Measurements from ENCODE around the gene LPIN1. TPM values are rescaled to one million over a fixed set of nuclear protein-coding genes. Genes with fewer than 3 reads are reported as not detected.

Gene LPIN1
- total and polyA plus RNA-seq, 2 donors (not counting 1 experiment from before 2014, with no cell fraction given), result 36.3 to 99.1 TPM

DNA sequence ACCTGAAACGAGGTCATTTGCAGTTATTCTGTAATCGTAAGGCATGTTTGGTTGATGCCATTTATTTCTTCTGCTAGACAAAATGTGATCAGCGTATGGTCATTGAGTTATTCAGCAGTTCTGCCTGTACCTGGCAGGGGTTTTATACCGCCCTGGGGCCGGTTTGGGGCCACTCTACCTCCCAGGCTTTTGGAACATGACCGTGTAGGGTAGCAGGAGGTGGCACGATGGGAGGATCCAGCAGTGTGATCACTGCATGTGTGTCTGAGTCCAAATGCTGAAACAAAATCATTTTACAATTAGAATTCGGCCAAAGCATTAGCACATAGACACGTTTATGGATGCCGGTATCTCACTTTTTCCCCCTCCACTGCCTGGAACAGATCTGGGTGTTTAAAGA, 26.7 kb downstream of the LPIN1 start:
- H3K4me1 ChIP-seq (ENCODE audit: control insufficient read depth in 2 of 2, insufficient read depth in 2 of 2, low read length in 2 of 2), result peaks cover 7 to 14% of the 10 kb centered on the region in 2 donors
- H3K27ac ChIP-seq (ENCODE audit: low read length in 2 of 2), result no peak overlapping the region
- H3K4me3 ChIP-seq (ENCODE audit: control extremely low read depth in 1 of 5, extremely low read depth in 1 of 5, insufficient read depth in 1 of 5, low read depth in 2 of 5, low read length in 4 of 5), result no peak overlapping the region
- ATAC-seq (ENCODE audit: low read depth), result no peak
- Mint-ChIP-seq H3K27ac (no peak overlapping the region), H3K4me3 (no peak overlapping the region), H3K9me3 (ENCODE audit: insufficient read depth) (no peaks in the 10 kb centered on the region), H3K27me3 (no peaks in the 10 kb centered on the region), H3K4me1 (peaks cover 21% of the 10 kb centered on the region)
- no peaks in the 10 kb centered on the region for H3K79me2 ChIP-seq (ENCODE audit: control insufficient read depth, insufficient read depth, low read length)
- no peaks in the 10 kb centered on the region for H3K9me3 ChIP-seq (ENCODE audit: control extremely low read depth in 1 of 3, control insufficient read depth in 2 of 3, insufficient read depth in 1 of 3, low read length in 2 of 3)
- no peak overlapping the region for H2AFZ ChIP-seq (ENCODE audit: insufficient read depth, low read depth, low read length, poor library complexity, severe bottlenecking)
- H4K20me1 ChIP-seq (ENCODE audit: control insufficient read depth, insufficient read depth, low read length, poor library complexity, severe bottlenecking), result peaks cover 7% of the 10 kb centered on the region
- intact Hi-C loops (cut with micrococcal nuclease), result no loop called here
- ChIA-PET CTCF (interaction anchor here (0.8 to 3.0 kb wide), 4 partner anchors 11 to 80 kb away, joined by 5 to 20 read pairs (median 10); no protein-coding TSS in a partner anchor), POLR2A (no interaction called here)
- H3K4me2 ChIP-seq (replicated peaks; ENCODE audit: low read depth, low read length, poor library complexity, severe bottlenecking), result no peak overlapping the region
- peaks cover 2 to 52% of the 10 kb centered on the region in 2 experiments for H3K36me3 ChIP-seq (replicated peaks in 1 of 2; ENCODE audit: control extremely low read depth in 1 of 2, control insufficient read depth in 1 of 2, extremely low read depth in 1 of 2, insufficient read depth in 2 of 2, low read length in 1 of 2)
- no peaks in the 10 kb centered on the region for H3K27me3 ChIP-seq (replicated peaks in 1 of 4; ENCODE audit: control extremely low read depth in 1 of 4, control insufficient read depth in 3 of 4, insufficient read depth in 4 of 4, low read length in 3 of 4)
- WGBS (ENCODE audit: insufficient coverage), result 87% methylated on average over 6 of the region's 10 CpGs
- TF ChIP-seq, protein P1, sequence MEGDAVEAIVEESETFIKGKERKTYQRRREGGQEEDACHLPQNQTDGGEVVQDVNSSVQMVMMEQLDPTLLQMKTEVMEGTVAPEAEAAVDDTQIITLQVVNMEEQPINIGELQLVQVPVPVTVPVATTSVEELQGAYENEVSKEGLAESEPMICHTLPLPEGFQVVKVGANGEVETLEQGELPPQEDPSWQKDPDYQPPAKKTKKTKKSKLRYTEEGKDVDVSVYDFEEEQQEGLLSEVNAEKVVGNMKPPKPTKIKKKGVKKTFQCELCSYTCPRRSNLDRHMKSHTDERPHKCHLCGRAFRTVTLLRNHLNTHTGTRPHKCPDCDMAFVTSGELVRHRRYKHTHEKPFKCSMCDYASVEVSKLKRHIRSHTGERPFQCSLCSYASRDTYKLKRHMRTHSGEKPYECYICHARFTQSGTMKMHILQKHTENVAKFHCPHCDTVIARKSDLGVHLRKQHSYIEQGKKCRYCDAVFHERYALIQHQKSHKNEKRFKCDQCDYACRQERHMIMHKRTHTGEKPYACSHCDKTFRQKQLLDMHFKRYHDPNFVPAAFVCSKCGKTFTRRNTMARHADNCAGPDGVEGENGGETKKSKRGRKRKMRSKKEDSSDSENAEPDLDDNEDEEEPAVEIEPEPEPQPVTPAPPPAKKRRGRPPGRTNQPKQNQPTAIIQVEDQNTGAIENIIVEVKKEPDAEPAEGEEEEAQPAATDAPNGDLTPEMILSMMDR (IDR thresholded peaks at IDR 0.05), result no peak
- no peak for TF ChIP-seq EZH2 (IDR thresholded peaks at IDR 0.05; ENCODE audit: borderline replicate concordance, insufficient read depth, low read depth, low read length, poor library complexity, severe bottlenecking)
- H3K9ac ChIP-seq (ENCODE audit: low read length), result no peak overlapping the region
- no peak for DNase-seq

DNA sequence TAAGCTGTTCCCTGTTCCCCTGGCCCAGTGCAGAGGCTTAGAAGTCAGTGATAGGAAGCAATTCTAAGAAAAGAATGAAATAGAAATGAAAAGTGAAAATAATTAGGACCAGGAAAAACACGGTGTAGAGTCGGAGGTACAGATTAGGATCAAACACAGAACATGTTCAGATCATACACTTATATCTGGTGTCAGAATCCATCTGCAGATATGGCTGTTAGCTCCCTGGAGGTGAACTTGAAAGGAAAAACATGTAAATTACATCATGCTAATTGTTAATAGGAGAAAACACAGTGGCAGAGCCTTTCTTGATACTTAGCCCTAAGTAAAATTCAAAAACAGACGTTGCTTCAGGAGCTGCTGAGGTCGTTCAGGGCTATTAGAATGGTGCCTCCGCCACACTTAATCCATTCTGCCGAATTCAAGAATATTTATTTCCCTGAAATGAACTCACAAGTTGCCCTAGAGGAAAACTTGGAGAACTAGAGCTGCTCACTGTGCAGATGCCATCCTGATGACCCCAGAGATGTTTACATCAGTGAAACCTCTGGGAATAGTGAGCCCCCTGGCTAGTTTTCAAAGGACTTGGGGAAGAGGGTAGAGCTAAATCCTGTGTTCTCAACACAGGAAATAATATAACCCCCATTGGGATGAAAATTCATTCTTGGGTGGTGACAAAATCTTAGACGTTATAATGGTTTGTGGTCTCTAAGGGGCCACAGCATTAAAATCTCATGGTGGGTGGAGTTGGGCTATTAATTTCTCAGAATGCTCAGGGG, 27.5 kb downstream of the LPIN1 start:
- no peak overlapping the region for H3K9ac ChIP-seq (ENCODE audit: low read length)
- H3K4me1 Mint-ChIP-seq, result peaks cover 30% of the 10 kb centered on the region
- H3K9me3 Mint-ChIP-seq (ENCODE audit: insufficient read depth), result no peaks in the 10 kb centered on the region
- TF ChIP-seq, protein P1 (IDR thresholded peaks at IDR 0.05), result no peak
- no peak for TF ChIP-seq EZH2 (IDR thresholded peaks at IDR 0.05; ENCODE audit: borderline replicate concordance, insufficient read depth, low read depth, low read length, poor library complexity, severe bottlenecking)
- ChIA-PET POLR2A (interaction anchor here (0.6 kb wide), 1 partner anchor 308 kb away, joined by 4 read pairs; the partner anchor contains the start of gene E2F6), CTCF (interaction anchor here (0.8 to 3.0 kb wide), 9 partner anchors 10 to 81 kb away, joined by 3 to 20 read pairs (median 5); partner anchors contain the start of gene LPIN1)
- H3K27ac Mint-ChIP-seq, result peak overlapping the region; percentile 59
- intact Hi-C loops (cut with micrococcal nuclease), result no loop called here
- no peak overlapping the region for H3K4me3 Mint-ChIP-seq
- H3K4me2 ChIP-seq (replicated peaks; ENCODE audit: low read depth, low read length, poor library complexity, severe bottlenecking), result no peak overlapping the region
- ATAC-seq (ENCODE audit: low read depth), result no peak
- peaks cover 2 to 49% of the 10 kb centered on the region in 2 experiments for H3K36me3 ChIP-seq (replicated peaks in 1 of 2; ENCODE audit: control extremely low read depth in 1 of 2, control insufficient read depth in 1 of 2, extremely low read depth in 1 of 2, insufficient read depth in 2 of 2, low read length in 1 of 2)
- peaks cover 16 to 22% of the 10 kb centered on the region in 2 donors for H3K4me1 ChIP-seq (ENCODE audit: control insufficient read depth in 2 of 2, insufficient read depth in 2 of 2, low read length in 2 of 2)
- no peak overlapping the region for H3K4me3 ChIP-seq (ENCODE audit: control extremely low read depth in 1 of 5, extremely low read depth in 1 of 5, insufficient read depth in 1 of 5, low read depth in 2 of 5, low read length in 4 of 5)
- no peaks in the 10 kb centered on the region for H3K79me2 ChIP-seq (ENCODE audit: control insufficient read depth, insufficient read depth, low read length)
- 81% methylated on average over 5 of the region's 7 CpGs for WGBS (ENCODE audit: insufficient coverage)
- no peaks in the 10 kb centered on the region for H3K27me3 Mint-ChIP-seq
- H3K9me3 ChIP-seq (ENCODE audit: control extremely low read depth in 1 of 3, control insufficient read depth in 2 of 3, insufficient read depth in 1 of 3, low read length in 2 of 3), result no peaks in the 10 kb centered on the region
- H3K27ac ChIP-seq (ENCODE audit: low read length in 2 of 2), result no peak overlapping the region
- peaks cover 7% of the 10 kb centered on the region for H4K20me1 ChIP-seq (ENCODE audit: control insufficient read depth, insufficient read depth, low read length, poor library complexity, severe bottlenecking)
- DNase-seq, result no peak
- H3K27me3 ChIP-seq (replicated peaks in 1 of 4; ENCODE audit: control extremely low read depth in 1 of 4, control insufficient read depth in 3 of 4, insufficient read depth in 4 of 4, low read length in 3 of 4), result no peaks in the 10 kb centered on the region
- H2AFZ ChIP-seq (ENCODE audit: insufficient read depth, low read depth, low read length, poor library complexity, severe bottlenecking), result no peak overlapping the region

Data from B cell (primary cell).